CD4-positive, alpha-beta T cell treated with Interleukin-4 for 1 hour (primary cell): ENCODE measurements around the gene HCFC1.

Experiments
- DNase-seq, 2 donors: peaks; one replicate each; pipeline ENCODE4 v3.0.0-alpha.2; 2020 to 2022

The HCFC1 gene

GRCh38 chrX:153938226-153938786 lies 33.3 kb downstream of the HCFC1 start:
- DNase-seq = no peak

- DNase-seq = no peak
Measured at GRCh38 chrX:153937056-153937455, 34.6 kb downstream of the HCFC1 start.

DNA sequence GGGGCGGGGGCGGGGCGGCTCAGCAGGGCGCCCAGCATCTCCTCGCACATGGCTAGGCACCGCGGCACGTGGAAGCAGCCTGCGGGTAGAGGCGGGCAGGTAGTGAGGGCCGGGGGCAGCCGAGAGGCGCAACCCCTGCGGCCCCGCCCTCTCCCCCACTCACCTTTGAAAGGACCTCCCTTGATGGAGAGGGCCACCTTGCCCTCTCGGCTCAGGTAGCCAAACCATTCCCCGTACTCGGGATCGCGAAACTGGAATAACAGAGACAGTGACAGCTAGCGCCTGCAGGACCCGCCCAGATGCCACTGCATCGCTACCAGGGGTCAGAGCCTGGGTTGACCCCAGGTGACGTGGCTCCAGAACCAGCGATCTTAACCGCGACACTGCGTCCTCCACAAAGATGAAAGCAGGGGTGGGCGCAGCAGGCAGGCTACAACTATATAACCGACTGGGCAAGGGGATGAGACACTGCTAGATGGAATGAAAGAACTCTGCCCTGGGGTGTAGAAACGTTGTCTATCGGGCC lies 36.2 kb downstream of the HCFC1 start:
- no peak for DNase-seq

DNA sequence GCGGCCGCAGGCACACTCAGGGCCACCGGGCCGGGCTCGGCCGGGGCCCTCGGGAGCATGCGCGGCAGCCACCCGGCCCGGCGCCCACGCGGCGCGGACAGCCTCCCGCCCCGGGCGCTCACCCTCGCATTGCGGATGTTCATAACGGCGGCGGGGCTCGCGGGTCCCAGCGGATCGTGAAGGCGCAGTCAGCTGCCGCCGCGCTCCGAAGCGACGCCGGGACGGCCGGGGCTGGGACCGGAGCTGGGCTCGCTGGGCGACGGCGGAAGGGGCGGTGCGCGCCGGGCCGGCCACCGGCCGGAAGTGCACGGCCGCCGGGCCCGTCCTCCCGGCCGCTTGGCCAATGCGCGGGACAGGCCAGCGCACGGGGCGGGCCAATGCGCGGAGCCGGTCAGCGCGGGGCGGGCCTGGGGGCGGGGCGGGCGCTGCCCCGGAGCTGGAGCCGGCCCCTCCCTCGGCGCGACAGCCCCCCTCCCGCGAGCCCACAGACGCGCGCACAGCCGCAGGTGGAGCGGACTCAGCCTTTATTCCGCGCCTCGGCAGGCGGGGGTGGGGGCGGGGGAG lies 36.8 kb downstream of the HCFC1 start, which contains the start of gene NAA10:
NAA10 (minus strand) TSS at position 276 of the 564 bp plus-strand sequence; CDS start at position 143, 133 bp downstream.
- DNase-seq = peak; percentile 62 to 70

DNA sequence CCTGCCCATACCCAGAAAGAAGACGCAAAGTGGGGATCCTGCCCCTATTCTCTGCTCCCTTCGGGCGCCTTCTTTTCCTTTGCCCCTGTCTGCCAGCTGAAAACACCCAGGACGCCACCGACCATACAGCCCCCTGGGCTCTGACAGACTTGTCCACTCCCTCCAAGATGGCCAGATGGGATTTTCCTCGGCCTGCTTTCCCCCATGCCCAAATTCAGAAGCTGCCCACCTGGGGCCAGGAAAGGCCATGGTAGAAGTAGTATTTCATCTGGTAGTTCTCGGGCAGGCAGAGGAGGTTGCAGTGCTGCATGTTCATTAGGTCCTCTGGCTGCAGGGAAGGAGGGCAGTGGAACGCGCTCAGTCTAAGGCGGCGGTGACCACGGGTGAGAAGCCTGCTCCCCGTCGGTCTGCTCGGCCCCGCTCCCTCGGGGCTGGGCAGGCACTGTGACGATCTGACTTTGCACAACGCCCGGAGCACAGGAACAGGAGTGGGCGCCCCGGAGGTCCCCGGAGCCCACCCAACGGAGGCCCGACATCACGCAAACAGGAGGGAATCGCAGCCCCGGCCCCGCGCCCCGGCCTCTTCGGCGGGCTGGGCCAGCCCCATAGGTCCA lies 37.4 kb downstream of the HCFC1 start:
- no peak for DNase-seq

DNA sequence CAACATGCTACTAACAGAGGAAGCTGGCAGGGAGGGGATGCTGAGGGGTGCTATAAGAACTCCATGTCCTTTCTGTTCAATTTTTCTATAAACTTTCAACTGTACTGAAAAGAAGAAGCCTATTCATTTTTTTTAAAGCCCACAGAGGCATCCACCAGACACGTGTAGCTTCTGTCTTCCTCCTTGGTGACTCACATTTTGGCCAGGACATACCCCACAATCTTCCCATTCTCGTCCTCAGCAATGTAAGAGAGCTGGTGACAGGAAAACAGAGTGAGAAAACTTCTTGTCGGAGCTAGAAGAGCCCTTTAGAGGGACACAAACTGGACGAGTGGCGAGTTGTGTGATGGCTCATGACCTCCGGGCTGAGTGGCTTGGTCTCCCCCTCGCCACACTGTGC lies 37.9 kb downstream of the HCFC1 start:
- DNase-seq = no peak

GRCh38 chrX:153932220-153932915 lies 39.2 kb downstream of the HCFC1 start:
- no peak for DNase-seq

- DNase-seq = no peak
Measured at GRCh38 chrX:153931748-153932147, 39.9 kb downstream of the HCFC1 start.

GRCh38 chrX:153931151-153931550 lies 40.5 kb downstream of the HCFC1 start:
- DNase-seq = no peak

- DNase-seq = no peak
Measured at GRCh38 chrX:153930011-153930910, 41.4 kb downstream of the HCFC1 start.

DNA sequence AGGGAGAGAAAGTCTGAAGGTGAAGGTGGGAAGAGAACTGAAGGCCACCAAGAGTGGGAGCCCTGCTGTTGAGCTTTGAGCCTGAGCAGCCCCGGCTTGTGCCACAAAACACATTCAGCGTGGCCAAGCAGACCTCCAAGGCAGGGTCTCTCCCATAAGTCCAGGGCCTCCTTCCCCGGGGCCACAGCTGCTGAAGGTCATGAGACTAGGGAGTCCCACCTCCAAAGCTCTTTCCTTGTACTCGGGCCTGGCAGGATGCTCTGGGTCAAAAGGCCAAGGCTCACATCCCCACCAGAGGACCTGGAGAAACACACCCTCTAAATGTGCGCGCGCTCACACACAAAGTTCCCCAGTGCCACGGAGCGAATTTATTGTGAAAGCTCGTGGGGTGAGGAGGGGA lies 42.0 kb downstream of the HCFC1 start:
- no peak for DNase-seq

DNA sequence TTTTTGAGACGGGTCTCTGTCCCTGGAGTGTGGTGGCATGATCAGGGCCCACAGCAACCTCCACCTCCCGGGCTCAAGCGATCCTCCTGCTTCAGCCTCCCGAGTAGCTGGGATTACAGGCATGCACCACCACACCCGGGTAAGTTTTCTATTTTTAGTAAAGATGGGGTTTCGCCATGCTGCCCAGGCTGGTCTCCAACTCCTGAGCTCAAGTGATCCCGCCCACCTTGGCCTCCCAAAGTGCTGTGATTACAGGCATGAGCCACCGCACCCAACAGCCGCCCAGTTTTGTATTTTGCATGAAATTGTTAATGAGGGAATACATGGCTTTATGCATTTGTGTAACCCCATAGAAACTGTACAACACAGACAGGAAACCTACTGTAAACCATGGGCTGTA lies 42.8 kb downstream of the HCFC1 start:
- DNase-seq = no peak

GRCh38 chrX:153927922-153928760 lies 43.5 kb downstream of the HCFC1 start:
- peak; percentile 95 to 98 for DNase-seq

DNA sequence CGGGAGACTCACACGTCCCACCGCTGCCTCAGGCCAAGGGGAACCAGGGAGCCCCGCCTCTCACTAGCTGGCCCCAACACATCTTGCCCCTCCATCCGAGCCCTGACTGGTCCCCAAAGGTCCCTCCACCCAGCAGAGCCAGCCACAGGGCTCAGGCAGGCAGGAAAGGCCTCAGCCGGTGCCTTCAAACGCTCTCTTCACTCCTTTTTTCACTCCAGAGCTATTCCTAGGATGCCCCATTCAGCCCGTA lies 44.0 kb downstream of the HCFC1 start:
- DNase-seq = no peak

- peak; percentile 82 to 90 for DNase-seq
Measured at GRCh38 chrX:153926858-153927671, 44.6 kb downstream of the HCFC1 start.

DNA sequence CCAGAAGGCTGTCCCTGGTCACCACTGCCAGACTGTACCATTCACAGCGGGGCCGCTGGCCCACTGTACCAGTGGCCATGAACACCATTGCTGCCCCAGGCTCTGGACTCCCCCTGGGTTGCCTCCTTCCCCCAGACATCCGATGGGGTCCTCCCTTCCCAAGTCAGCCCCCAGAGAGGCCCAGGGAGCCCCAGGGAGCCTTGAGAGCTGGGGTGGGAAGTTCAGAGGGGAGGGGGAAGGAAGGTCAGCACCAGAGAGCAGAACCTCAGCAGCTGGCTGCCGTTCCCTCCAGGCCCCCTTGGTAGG lies 45.1 kb downstream of the HCFC1 start:
- DNase-seq = no peak

- DNase-seq = peak in 1 of 2 donors; percentile 46
Measured at GRCh38 chrX:153925739-153926551, 45.7 kb downstream of the HCFC1 start, which contains the start of gene ARHGAP4. TSS of gene ARHGAP4 (minus strand) at chrX:153926264. CDS start at chrX:153926202, 62 bp downstream.

GRCh38 chrX:153925387-153925738 lies 46.3 kb downstream of the HCFC1 start:
- DNase-seq = peak in 1 of 2 donors; percentile 26

GRCh38 chrX:153924149-153924861 lies 47.3 kb downstream of the HCFC1 start:
- peak; percentile 52 to 70 for DNase-seq
